ENCODE data around the gene SH3RF3. TPM values are rescaled to one million over a fixed set of nuclear protein-coding genes. Genes with fewer than 3 reads are reported as not detected.

SH3RF3 gene
- total and polyA plus RNA-seq, 2 of the 13 experiments (the other 11 are each of a cell fraction or from before 2014, with no cell fraction given), result 0.04 TPM; not detected in 1

- TF ChIP-seq SALL2 (CRISPR knock-in tag; IDR thresholded peaks at IDR 0.05), result 0 out of 2 replicates have a peak, but pooled peaks have one; percentile 61
- TF ChIP-seq PRDM10 (CRISPR knock-in tag; IDR thresholded peaks at IDR 0.05; ENCODE audit: low read depth), result no peak
- TF ChIP-seq NR0B2 (CRISPR knock-in tag; IDR thresholded peaks at IDR 0.05), result no peak; the same call in 1 of the 2 replicates
- no peak for TF ChIP-seq ZHX2 (IDR thresholded peaks at IDR 0.05; ENCODE audit: low read depth)
- TF ChIP-seq ZHX2 (CRISPR knock-in tag; IDR thresholded peaks at IDR 0.05; ENCODE audit: borderline replicate concordance), result peak; percentile 88
- TF ChIP-seq ZFX (CRISPR knock-in tag; IDR thresholded peaks at IDR 0.05; ENCODE audit: low read depth), result peak; percentile 35
- TF ChIP-seq KLF13 (CRISPR knock-in tag; IDR thresholded peaks at IDR 0.05), result no peak
- TF ChIP-seq ZNF784 (CRISPR knock-in tag; IDR thresholded peaks at IDR 0.05; ENCODE audit: borderline replicate concordance), result no peak
- no peak; the same call in none of the 2 replicates for TF ChIP-seq HNF1B (CRISPR knock-in tag; IDR thresholded peaks at IDR 0.05)
- no peak; the same call in 1 of the 2 replicates for TF ChIP-seq BORCS8-MEF2B (CRISPR knock-in tag; IDR thresholded peaks at IDR 0.05)
- TF ChIP-seq ZNF7 (CRISPR knock-in tag; IDR thresholded peaks at IDR 0.05), result no peak
- TF ChIP-seq FOSL2 (CRISPR knock-in tag; IDR thresholded peaks at IDR 0.05), result no peak
- no peak for TF ChIP-seq DNMT3B (CRISPR knock-in tag; conservative IDR thresholded peaks at IDR 0.05)
- TF ChIP-seq ZMAT5 (CRISPR knock-in tag; IDR thresholded peaks at IDR 0.05; ENCODE audit: borderline replicate concordance, low read depth), result no peak
- no peak for TF ChIP-seq KLF6 (CRISPR knock-in tag; IDR thresholded peaks at IDR 0.05)
Measured at GRCh38 chr2:109517118-109517889, 388.3 kb downstream of the SH3RF3 start (continued).
